Measurements from ENCODE around the gene DHRS2. TPM values are rescaled to one million over a fixed set of nuclear protein-coding genes. Genes with fewer than 3 reads are reported as not detected.
A peak's percentile ranks its signal among the peaks of the same experiment; 100 is the strongest.

DHRS2 gene
- total and polyA plus RNA-seq, 4 donors, result 0.08 to 0.67 (median 0.36) TPM

GRCh38 chr14:23639891-23640523 is 3.8 kb downstream of the DHRS2 start:
- no peak overlapping the region for H3K27ac ChIP-seq (ENCODE audit: low read depth in 1 of 2, low read length in 1 of 2)
- 89 to 93% methylated on average over 8 of the region's 8 CpGs for WGBS, 2 donors

DNA sequence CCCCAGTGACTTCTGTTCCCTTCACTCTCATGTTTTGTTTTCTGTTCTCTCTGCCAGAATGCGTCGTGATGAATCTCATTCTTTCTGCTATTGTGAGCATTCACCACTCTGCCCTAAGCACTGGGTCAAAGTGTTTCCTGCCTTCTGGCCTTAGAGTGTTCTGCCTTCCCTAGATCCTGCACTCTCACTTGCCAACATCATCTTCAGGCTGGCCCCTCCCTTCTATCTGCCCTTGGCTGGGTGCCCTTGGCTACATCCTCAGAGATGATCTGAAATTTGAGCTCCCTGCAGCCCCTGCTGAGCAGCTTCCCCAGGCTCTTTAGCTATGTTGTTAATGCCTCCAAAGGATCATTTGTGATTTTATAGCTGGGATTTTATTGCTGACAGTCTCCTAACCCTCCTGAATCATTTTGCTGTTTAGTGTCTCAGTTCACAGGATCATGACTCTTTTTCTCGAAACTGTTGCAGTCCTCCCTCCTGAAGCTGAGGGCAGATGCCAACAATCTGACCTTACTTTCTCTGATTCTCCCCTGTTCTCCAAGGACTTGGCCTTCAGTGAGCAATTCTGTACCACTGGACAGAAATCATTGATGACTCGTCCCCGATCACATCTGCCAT is 4.5 kb downstream of the DHRS2 start:
- Histone ChIP-seq H3K4me3 (no peak overlapping the region), H3K9ac (ENCODE audit: insufficient read depth in 1 of 2, low read length in 2 of 2) (peak overlapping the region in 1 of 2 donors; percentile 34), H3K27ac (ENCODE audit: low read depth in 1 of 2, low read length in 1 of 2) (no peak overlapping the region), H3K4me1 (ENCODE audit: control insufficient read depth in 5 of 5, insufficient read depth in 5 of 5, low read length in 5 of 5) (peaks cover 0 to 23% (median 12%) of the 10 kb centered on the region in 5 donors), H3K9me3 (ENCODE audit: control insufficient read depth in 4 of 4, insufficient read depth in 3 of 4, low read length in 3 of 4) (no peaks in the 10 kb centered on the region), H3K27me3 (ENCODE audit: control insufficient read depth in 3 of 3, insufficient read depth in 3 of 3, low read length in 2 of 3) (no peaks in the 10 kb centered on the region), H3K36me3 (ENCODE audit: control insufficient read depth in 4 of 4, insufficient read depth in 4 of 4, low read length in 4 of 4) (no peaks in the 10 kb centered on the region)
- WGBS, 2 donors, result 67 to 73% methylated on average over 5 of the region's 5 CpGs
- ATAC-seq (ENCODE audit: insufficient read depth, low FRiP score), result no peak
- no peak for TF ChIP-seq CTCF (IDR thresholded peaks at IDR 0.05; ENCODE audit: control extremely low read depth, extremely low read depth)
- peak; percentile 88 to 95 (median 91) for DNase-seq

More at GRCh38 chr14:23639891-23640523, 3.8 kb downstream of the DHRS2 start:
- Histone ChIP-seq H3K4me1 (ENCODE audit: control insufficient read depth in 5 of 5, insufficient read depth in 5 of 5, low read length in 5 of 5) (peaks cover 0 to 23% (median 12%) of the 10 kb centered on the region in 5 donors), H3K9me3 (ENCODE audit: control insufficient read depth in 4 of 4, insufficient read depth in 3 of 4, low read length in 3 of 4) (no peaks in the 10 kb centered on the region), H3K9ac (ENCODE audit: insufficient read depth in 1 of 2, low read length in 2 of 2) (peak overlapping the region in 1 of 2 donors; percentile 13), H3K36me3 (ENCODE audit: control insufficient read depth in 4 of 4, insufficient read depth in 4 of 4, low read length in 4 of 4) (no peaks in the 10 kb centered on the region), H3K4me3 (no peak overlapping the region), H3K27me3 (ENCODE audit: control insufficient read depth in 3 of 3, insufficient read depth in 3 of 3, low read length in 2 of 3) (no peaks in the 10 kb centered on the region)
- no peak for ATAC-seq (ENCODE audit: insufficient read depth, low FRiP score)
- TF ChIP-seq CTCF (IDR thresholded peaks at IDR 0.05; ENCODE audit: control extremely low read depth, extremely low read depth), result no peak
- no peak for DNase-seq

GRCh38 chr14:23641180-23641914 is 5.2 kb downstream of the DHRS2 start:
- DNase-seq (no peak), ATAC-seq (ENCODE audit: insufficient read depth, low FRiP score) (no peak)
- Histone ChIP-seq H3K4me3 (no peak overlapping the region), H3K36me3 (ENCODE audit: control insufficient read depth in 4 of 4, insufficient read depth in 4 of 4, low read length in 4 of 4) (no peaks in the 10 kb centered on the region), H3K27ac (ENCODE audit: low read depth in 1 of 2, low read length in 1 of 2) (no peak overlapping the region), H3K27me3 (ENCODE audit: control insufficient read depth in 3 of 3, insufficient read depth in 3 of 3, low read length in 2 of 3) (no peaks in the 10 kb centered on the region), H3K9ac (ENCODE audit: insufficient read depth in 1 of 2, low read length in 2 of 2) (no peak overlapping the region), H3K9me3 (ENCODE audit: control insufficient read depth in 4 of 4, insufficient read depth in 3 of 4, low read length in 3 of 4) (no peaks in the 10 kb centered on the region), H3K4me1 (ENCODE audit: control insufficient read depth in 5 of 5, insufficient read depth in 5 of 5, low read length in 5 of 5) (peaks cover 0 to 23% (median 12%) of the 10 kb centered on the region in 5 donors)
- WGBS, 2 donors, result 93 to 94% methylated on average over 4 of the region's 4 CpGs
- TF ChIP-seq CTCF (IDR thresholded peaks at IDR 0.05; ENCODE audit: control extremely low read depth, extremely low read depth), result no peak
